Endothelial cell of umbilical vein (primary cell): ENCODE data around the gene RNF111.

Experiments
- POLR2A ChIP-seq: IDR thresholded peaks from 2 replicates; pipeline ENCODE4 v1.6.1; 2012; ENCODE audit warnings: low read depth, mild to moderate bottlenecking, control low read depth, low read length
- POLR2AphosphoS5 ChIP-seq: IDR thresholded peaks from 2 replicates; pipeline ENCODE4 v1.6.1; 2012; ENCODE audit warnings: low read depth, mild to moderate bottlenecking, control low read depth, low read length, moderate library complexity; ENCODE audit not compliant: insufficient read depth
- TF ChIP-seq, protein P1 (sequence below), 2 donors: IDR thresholded peaks; 1 replicate in 1 of 2; 2 replicates in 1 of 2; pipeline ENCODE4 v1.5.1; 2011; ENCODE audit warnings: low read length in 2 of 2, mild to moderate bottlenecking in 2 of 2, moderate library complexity in 2 of 2, control low read depth in 1 of 2, inconsistent platforms in 1 of 2, low read depth in 1 of 2; ENCODE audit not compliant: insufficient read depth in 1 of 2; ENCODE audit errors: extremely low read depth in 1 of 2

DNA sequence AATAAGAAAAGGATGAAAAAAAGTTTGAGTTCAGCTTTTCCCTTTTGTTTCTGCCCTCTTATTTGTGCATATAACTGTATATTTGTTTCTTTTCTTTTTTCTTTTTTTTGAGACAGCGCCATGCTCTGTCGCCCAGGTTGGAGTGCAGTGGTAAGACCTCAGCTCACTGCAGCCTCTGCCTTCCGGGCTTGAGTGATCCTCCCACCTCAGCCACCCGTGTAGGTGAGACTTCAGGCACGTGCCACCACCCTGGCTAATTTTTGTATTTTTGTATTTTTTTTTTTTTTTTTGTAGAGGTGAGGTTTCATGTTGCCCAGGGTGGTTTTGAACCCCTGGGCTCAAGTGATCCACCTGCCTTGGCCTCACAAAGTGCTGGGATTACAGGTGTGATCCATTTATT is 31.4 kb downstream of the RNF111 start:
- TF ChIP-seq, protein P1, sequence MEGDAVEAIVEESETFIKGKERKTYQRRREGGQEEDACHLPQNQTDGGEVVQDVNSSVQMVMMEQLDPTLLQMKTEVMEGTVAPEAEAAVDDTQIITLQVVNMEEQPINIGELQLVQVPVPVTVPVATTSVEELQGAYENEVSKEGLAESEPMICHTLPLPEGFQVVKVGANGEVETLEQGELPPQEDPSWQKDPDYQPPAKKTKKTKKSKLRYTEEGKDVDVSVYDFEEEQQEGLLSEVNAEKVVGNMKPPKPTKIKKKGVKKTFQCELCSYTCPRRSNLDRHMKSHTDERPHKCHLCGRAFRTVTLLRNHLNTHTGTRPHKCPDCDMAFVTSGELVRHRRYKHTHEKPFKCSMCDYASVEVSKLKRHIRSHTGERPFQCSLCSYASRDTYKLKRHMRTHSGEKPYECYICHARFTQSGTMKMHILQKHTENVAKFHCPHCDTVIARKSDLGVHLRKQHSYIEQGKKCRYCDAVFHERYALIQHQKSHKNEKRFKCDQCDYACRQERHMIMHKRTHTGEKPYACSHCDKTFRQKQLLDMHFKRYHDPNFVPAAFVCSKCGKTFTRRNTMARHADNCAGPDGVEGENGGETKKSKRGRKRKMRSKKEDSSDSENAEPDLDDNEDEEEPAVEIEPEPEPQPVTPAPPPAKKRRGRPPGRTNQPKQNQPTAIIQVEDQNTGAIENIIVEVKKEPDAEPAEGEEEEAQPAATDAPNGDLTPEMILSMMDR (IDR thresholded peaks at IDR 0.05; ENCODE audit: extremely low read depth in 1 of 2, insufficient read depth in 1 of 2, low read depth in 1 of 2, low read length in 2 of 2) = no peak
- TF ChIP-seq POLR2A (no peak), POLR2AphosphoS5 (no peak)
